GM06990 (cell line): Measurements from ENCODE around the gene TMPRSS4.

Experiments
- DNase-seq: peaks from one replicate; pipeline ENCODE4 v3.0.0-alpha.2; 2011; ENCODE audit not compliant: insufficient read length; ENCODE audit errors: extremely low read depth
- H3K27me3 ChIP-seq: replicated peaks from 2 replicates; pipeline ENCODE4 v1.6.0; 2011; ENCODE audit warnings: low read length; ENCODE audit not compliant: control insufficient read depth, insufficient read depth
- H3K36me3 ChIP-seq: 2 replicates; pipeline ENCODE4 v1.5.1; 2011; ENCODE audit warnings: low read length; ENCODE audit not compliant: control insufficient read depth, insufficient read depth
- H3K4me3 ChIP-seq: replicated peaks from 2 replicates; pipeline ENCODE4 v1.5.1; 2011; ENCODE audit warnings: low read depth, mild to moderate bottlenecking, control low read depth, low read length
- TF ChIP-seq, protein P1 (sequence below): IDR thresholded peaks from 2 replicates; pipeline ENCODE4 v1.5.1; 2011; ENCODE audit warnings: low read length, control low read depth, mild to moderate bottlenecking, inconsistent platforms; ENCODE audit not compliant: insufficient read depth, poor library complexity, severe bottlenecking

TMPRSS4 gene

DNA sequence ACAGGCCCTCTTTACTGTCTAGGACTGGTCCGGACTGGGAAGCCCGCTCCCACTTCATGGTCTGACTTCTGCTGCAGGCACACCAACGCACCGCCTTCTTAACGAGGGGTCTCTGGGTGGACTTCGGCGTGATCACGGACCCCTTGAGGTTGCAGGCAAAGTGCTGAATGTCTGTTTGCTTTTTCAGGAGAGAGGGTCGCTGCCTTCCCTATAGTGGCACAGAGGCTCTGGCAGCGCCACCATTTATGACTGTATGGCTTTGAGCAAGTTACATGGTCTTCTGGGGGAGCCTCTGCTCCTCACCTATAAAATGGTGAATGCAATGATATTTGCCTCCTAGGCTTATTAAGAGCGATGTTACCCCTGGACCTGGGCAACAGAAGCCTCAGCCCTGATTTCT, 77.1 kb downstream of the TMPRSS4 start:
- TF ChIP-seq, protein P1, sequence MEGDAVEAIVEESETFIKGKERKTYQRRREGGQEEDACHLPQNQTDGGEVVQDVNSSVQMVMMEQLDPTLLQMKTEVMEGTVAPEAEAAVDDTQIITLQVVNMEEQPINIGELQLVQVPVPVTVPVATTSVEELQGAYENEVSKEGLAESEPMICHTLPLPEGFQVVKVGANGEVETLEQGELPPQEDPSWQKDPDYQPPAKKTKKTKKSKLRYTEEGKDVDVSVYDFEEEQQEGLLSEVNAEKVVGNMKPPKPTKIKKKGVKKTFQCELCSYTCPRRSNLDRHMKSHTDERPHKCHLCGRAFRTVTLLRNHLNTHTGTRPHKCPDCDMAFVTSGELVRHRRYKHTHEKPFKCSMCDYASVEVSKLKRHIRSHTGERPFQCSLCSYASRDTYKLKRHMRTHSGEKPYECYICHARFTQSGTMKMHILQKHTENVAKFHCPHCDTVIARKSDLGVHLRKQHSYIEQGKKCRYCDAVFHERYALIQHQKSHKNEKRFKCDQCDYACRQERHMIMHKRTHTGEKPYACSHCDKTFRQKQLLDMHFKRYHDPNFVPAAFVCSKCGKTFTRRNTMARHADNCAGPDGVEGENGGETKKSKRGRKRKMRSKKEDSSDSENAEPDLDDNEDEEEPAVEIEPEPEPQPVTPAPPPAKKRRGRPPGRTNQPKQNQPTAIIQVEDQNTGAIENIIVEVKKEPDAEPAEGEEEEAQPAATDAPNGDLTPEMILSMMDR = no peak
- Histone ChIP-seq H3K36me3 (no peaks in the 10 kb centered on the region), H3K27me3 (peaks cover 5% of the 10 kb centered on the region), H3K4me3 (no peak overlapping the region)
- no peak for DNase-seq

DNA sequence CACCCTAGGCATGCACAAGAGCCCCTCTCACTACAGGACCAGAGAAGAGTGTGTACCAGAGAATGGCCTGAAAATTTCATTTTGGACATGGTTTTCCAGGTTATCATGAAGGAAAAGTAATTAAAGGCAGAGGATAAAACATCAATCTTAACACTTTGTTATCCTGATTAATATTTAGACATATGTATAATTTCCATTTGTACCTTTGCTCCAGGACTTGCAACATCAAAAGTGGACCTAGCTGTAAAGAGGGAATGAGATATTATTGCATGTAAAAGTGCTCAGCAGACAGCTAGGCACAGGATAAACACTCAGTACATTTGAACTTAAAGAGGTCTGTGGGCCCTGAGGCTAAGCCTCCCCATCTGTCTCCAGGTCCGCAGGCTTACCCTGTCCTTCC, 77.8 kb downstream of the TMPRSS4 start:
- peaks cover 5% of the 10 kb centered on the region for H3K27me3 ChIP-seq
- TF ChIP-seq, protein P1 = no peak
- DNase-seq = no peak
- no peak overlapping the region for H3K4me3 ChIP-seq
- no peaks in the 10 kb centered on the region for H3K36me3 ChIP-seq

DNA sequence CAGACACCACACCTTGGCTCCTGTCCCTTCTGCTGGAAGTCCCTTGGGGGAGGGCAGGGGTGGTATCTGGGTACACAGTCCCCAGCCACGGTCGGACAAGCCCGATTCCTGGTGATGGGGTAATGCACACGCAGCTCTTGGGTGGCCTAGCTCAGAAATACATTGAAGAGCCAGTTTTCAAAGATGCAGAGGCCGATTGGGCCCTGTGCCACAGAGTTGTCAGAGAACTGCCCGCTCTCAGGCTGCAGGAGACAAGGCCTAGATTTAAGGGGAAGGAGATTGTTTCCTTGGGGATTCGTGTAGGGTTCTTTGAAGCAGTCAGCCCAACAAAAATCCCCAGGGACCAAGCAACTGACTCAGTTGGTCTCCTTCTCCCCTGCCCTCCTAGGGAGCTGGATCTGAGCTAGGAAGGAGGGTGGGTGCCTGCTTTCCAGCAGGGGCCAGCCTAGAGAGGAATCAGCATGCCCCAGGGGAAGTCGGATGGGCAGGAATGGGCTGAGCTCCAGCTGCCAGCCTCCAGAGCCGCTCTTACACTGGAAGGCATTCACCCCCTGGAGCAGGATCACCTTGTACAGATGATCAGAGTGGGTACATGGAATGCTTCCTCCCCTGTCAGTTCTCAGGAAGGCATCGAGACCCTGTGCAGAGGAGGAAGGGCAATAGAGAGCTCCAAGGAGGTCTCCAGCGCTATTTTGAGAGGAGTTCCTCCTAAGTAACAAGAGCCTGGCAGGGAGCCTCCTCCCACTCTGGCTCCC, 79.1 kb downstream of the TMPRSS4 start:
- TF ChIP-seq, protein P1 = no peak
- no peak overlapping the region for H3K4me3 ChIP-seq
- peaks cover 8% of the 10 kb centered on the region for H3K27me3 ChIP-seq
- no peaks in the 10 kb centered on the region for H3K36me3 ChIP-seq
- no peak for DNase-seq

DNA sequence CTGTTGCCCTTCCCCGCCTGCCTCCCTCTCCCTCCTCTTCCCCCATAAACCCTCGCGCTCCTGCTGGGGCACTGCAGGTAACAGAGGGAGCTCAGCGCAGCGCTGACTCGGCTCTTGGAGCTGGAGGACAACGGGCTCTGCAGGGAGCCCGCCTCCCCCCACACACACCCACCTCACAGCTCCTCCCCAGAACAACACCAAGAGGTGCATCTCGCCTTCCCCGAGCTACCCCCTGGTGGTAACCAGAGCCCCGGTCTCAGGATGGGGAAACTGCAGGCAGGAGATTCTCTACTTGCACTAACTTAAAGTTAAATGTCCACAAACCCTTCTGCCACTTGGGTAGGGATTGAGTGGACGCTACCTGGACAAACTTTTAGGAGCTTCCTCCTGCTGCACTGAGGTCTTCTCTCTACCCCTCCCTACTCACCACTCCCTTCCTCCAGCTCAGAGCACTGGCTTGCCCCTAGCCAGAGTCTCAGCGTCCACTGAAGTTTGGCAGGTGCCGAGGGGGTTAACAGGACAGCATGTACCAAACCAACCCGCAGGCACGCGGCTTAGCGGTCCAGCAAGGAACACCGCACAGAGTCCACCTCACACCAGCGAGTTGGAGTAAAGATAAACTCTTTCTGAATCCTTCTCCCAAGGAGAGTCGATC, 79.8 kb downstream of the TMPRSS4 start:
- Histone ChIP-seq H3K4me3 (no peak overlapping the region), H3K36me3 (no peaks in the 10 kb centered on the region), H3K27me3 (peaks cover 8% of the 10 kb centered on the region)
- no peak for DNase-seq
- TF ChIP-seq, protein P1 = no peak

DNA sequence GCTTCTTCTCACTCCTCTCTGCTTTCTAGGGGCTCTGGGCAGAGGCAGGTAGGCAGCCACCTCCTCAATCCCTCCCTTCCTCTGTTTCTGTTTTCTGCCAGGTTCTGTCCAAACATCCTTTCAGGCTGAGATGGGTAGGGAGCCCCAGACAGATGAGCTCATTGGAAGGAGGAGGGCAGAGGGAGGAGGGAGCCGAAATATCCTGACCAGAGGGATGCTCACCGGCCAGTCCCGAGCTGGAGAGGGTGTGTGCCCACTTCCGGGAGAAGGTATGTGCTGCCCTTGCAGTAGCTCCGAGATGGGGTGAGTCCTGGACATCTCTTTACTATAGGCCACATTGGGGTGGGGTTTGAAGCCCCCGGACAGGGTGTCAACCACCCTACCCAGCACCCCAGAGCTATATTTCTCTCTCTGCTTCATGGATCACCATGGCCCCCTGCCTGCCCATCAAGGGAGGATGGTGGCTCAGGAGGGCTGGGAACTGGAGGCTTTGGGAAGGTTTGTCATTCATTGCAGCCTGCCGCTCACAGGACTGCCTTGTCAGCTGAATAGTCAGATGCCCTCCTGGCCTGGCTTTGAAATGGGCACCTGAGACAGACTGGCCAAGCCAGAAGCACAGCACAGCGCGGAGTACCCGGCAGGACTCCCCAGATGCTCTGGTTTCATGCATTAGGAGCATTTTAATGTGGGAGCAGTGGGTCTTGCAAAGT, 80.5 kb downstream of the TMPRSS4 start:
- no peak overlapping the region for H3K4me3 ChIP-seq
- TF ChIP-seq, protein P1 = no peak
- no peak for DNase-seq
- H3K27me3 ChIP-seq = peaks cover 6% of the 10 kb centered on the region
- H3K36me3 ChIP-seq = no peaks in the 10 kb centered on the region
